RWPE2 (cell line): Measurements from ENCODE around the gene CHMP4B.

Source experiments
- ATAC-seq: fragments of 200-7000 bp; cut with Tn5 transposase; 3 replicates; pipeline ENCODE4 v1.9.1; 2021; ENCODE audit warnings: low read depth
- DNase-seq: peaks from one replicate; pipeline ENCODE4 v3.0.0-alpha.2; 2020; ENCODE audit warnings: low spot score
- H3K27ac ChIP-seq: fragments of 450-650 bp; 2 replicates; pipeline ENCODE4 v1.5.1; 2017; ENCODE audit warnings: mild to moderate bottlenecking; ENCODE audit not compliant: poor library complexity, severe bottlenecking
- H3K27me3 ChIP-seq: fragments of 250-450 bp; sonication (Bioruptor Pico); 2 replicates; pipeline ENCODE4 v1.5.1; 2021; ENCODE audit warnings: mild to moderate bottlenecking, moderate library complexity; ENCODE audit not compliant: insufficient read depth, poor library complexity, severe bottlenecking
- H3K36me3 ChIP-seq: fragments of 250-450 bp; sonication (Bioruptor Pico); 2 replicates; pipeline ENCODE4 v1.5.1; 2020; ENCODE audit warnings: low read depth, mild to moderate bottlenecking, moderate library complexity
- H3K4me1 ChIP-seq: fragments of 250-450 bp; sonication (Bioruptor Pico); 2 replicates; pipeline ENCODE4 v1.5.1; 2021; ENCODE audit warnings: mild to moderate bottlenecking, moderate library complexity; ENCODE audit not compliant: insufficient read depth, poor library complexity, severe bottlenecking
- H3K4me3 ChIP-seq: fragments of 250-450 bp; sonication (Bioruptor Pico); 2 replicates; pipeline ENCODE4 v1.5.1; 2021; ENCODE audit warnings: mild to moderate bottlenecking, moderate library complexity; ENCODE audit not compliant: severe bottlenecking
- H3K9me3 ChIP-seq: fragments of 250-450 bp; sonication (Bioruptor Pico); 2 replicates; pipeline ENCODE4 v1.5.1; 2021; ENCODE audit warnings: mild to moderate bottlenecking, moderate library complexity; ENCODE audit not compliant: severe bottlenecking
- CTCF ChIP-seq: fragments of 450-650 bp; IDR thresholded peaks from one replicate; pipeline ENCODE4 v1.5.1; 2017; ENCODE audit warnings: mild to moderate bottlenecking, moderate library complexity; ENCODE audit not compliant: poor library complexity, severe bottlenecking

Gene CHMP4B

GRCh38 chr20:33861458-33861857 is 50.3 kb downstream of the CHMP4B start:
- no peak for ATAC-seq
- no peaks in the 10 kb centered on the region for H3K9me3 ChIP-seq
- H3K4me1 ChIP-seq = no peaks in the 10 kb centered on the region
- peak; percentile 69 for DNase-seq
- H3K27me3 ChIP-seq = no peaks in the 10 kb centered on the region
- no peak overlapping the region for H3K27ac ChIP-seq
- no peak overlapping the region for H3K4me3 ChIP-seq
- no peaks in the 10 kb centered on the region for H3K36me3 ChIP-seq
- no peak for TF ChIP-seq CTCF

- ATAC-seq = peak; percentile 67
- no peaks in the 10 kb centered on the region for H3K9me3 ChIP-seq
- no peaks in the 10 kb centered on the region for H3K4me1 ChIP-seq
- H3K36me3 ChIP-seq = no peaks in the 10 kb centered on the region
- DNase-seq = peak; percentile 85
- no peaks in the 10 kb centered on the region for H3K27me3 ChIP-seq
- peak; percentile 98 for TF ChIP-seq CTCF
- H3K4me3 ChIP-seq = no peak overlapping the region
- no peak overlapping the region for H3K27ac ChIP-seq
Observed at GRCh38 chr20:33862709-33863403, 51.7 kb downstream of the CHMP4B start.

- H3K27ac ChIP-seq = no peak overlapping the region
- ATAC-seq = no peak
- H3K36me3 ChIP-seq = no peaks in the 10 kb centered on the region
- TF ChIP-seq CTCF = no peak
- no peaks in the 10 kb centered on the region for H3K9me3 ChIP-seq
- peak; percentile 68 for DNase-seq
- no peaks in the 10 kb centered on the region for H3K4me1 ChIP-seq
- no peak overlapping the region for H3K4me3 ChIP-seq
- no peaks in the 10 kb centered on the region for H3K27me3 ChIP-seq
Observed at GRCh38 chr20:33863440-33864323, 52.5 kb downstream of the CHMP4B start.

GRCh38 chr20:33864324-33864963 is 53.3 kb downstream of the CHMP4B start:
- H3K27me3 ChIP-seq = no peaks in the 10 kb centered on the region
- no peaks in the 10 kb centered on the region for H3K9me3 ChIP-seq
- no peak for TF ChIP-seq CTCF
- H3K27ac ChIP-seq = no peak overlapping the region
- no peak overlapping the region for H3K4me3 ChIP-seq
- no peaks in the 10 kb centered on the region for H3K4me1 ChIP-seq
- peak; percentile 66 for DNase-seq
- H3K36me3 ChIP-seq = no peaks in the 10 kb centered on the region
- no peak for ATAC-seq
